NB4 (cell line): Measurements from ENCODE around the gene RNU2-1.

Experiments used
- DNase-seq: peaks from one replicate; pipeline ENCODE4 v3.0.0; 2010; ENCODE audit warnings: low read depth
- H3K4me3 ChIP-seq: one replicate; pipeline ENCODE4 v1.5.1; 2011; ENCODE audit warnings: mild to moderate bottlenecking, low read depth, low read length, moderate library complexity
- CTCF ChIP-seq: IDR thresholded peaks from one replicate; pipeline ENCODE4 v1.5.1; 2012; ENCODE audit warnings: low read depth, low read length
- MAX ChIP-seq: IDR thresholded peaks from 2 replicates; pipeline ENCODE4 v1.6.1; 2011; ENCODE audit warnings: low read depth, low read length
- MYC ChIP-seq: IDR thresholded peaks from 2 replicates; pipeline ENCODE4 v1.6.1; 2011; ENCODE audit warnings: low read depth, low read length
- POLR2A ChIP-seq: IDR thresholded peaks from 2 replicates; pipeline ENCODE4 v1.6.1; 2011; ENCODE audit warnings: mild to moderate bottlenecking; ENCODE audit not compliant: insufficient read length; ENCODE audit errors: extremely low read depth

The RNU2-1 gene

GRCh38 chr17:43216762-43217613 lies 16.8 kb downstream of the RNU2-1 start:
- no peak overlapping the region for H3K4me3 ChIP-seq
- no peak for TF ChIP-seq MAX
- TF ChIP-seq CTCF: no peak
- TF ChIP-seq MYC: no peak
- no peak for TF ChIP-seq POLR2A
- no peak for DNase-seq

GRCh38 chr17:43216369-43216761 lies 17.4 kb downstream of the RNU2-1 start:
- H3K4me3 ChIP-seq: no peak overlapping the region
- TF ChIP-seq MAX (no peak), CTCF (no peak)
- no peak for DNase-seq

GRCh38 chr17:43215341-43215740 lies 18.4 kb downstream of the RNU2-1 start:
- no peak overlapping the region for H3K4me3 ChIP-seq
- DNase-seq: no peak
- TF ChIP-seq MYC (no peak), POLR2A (no peak), MAX (no peak), CTCF (no peak)

GRCh38 chr17:43213545-43213944 lies 20.2 kb downstream of the RNU2-1 start:
- TF ChIP-seq CTCF (no peak), MAX (no peak), MYC (no peak)
- no peak overlapping the region for H3K4me3 ChIP-seq
- no peak for DNase-seq

GRCh38 chr17:43212641-43213490 lies 20.9 kb downstream of the RNU2-1 start:
- no peak for TF ChIP-seq MYC
- TF ChIP-seq CTCF: no peak
- TF ChIP-seq POLR2A: no peak
- TF ChIP-seq MAX: no peak
- peak; percentile 57 for DNase-seq
- peak overlapping the region; percentile 80 for H3K4me3 ChIP-seq
